ENCODE data around the gene TBP. TPM values are rescaled to one million over a fixed set of nuclear protein-coding genes. Genes with fewer than 3 reads are reported as not detected.
"Not testable (repeated sequence)": the region's sequence is repeated elsewhere in the genome, so short reads cannot be mapped to it uniquely, and the experiment has no call there.

The TBP gene
- total and polyA plus RNA-seq, 12 donors, result 6.3 to 10.3 (median 7.6) TPM

DNA sequence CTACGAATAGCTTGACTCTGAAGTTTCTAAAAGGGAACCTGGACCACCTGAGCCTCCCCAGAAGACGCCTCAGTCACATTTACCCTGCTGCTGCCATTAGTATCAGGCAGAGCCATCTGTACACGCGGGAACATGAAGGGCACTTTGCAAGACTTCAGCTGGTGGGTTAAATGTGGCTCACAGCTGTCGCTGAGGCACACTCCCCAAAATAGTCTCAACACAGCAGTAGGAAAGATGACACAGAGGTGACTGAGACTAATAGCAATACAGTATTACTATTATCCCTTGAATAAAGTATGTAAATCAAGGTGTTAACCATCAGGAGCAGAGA is 30.0 kb upstream of the TBP start:
- 50 to 51% methylated on average over 5 of the region's 5 CpGs for WGBS, 2 donors
- peak; percentile 80 to 94 (median 92) for ATAC-seq
- intact Hi-C loops (cut with DNase I), result loop anchor here in 9 of 10 donors (5.0 to 10.0 kb wide), 7 partner anchors 209 to 729 kb away; partner anchors contain the start of genes FAM120B (in 2 of the 9) and DLL1 (in 1 of the 9)
- Histone ChIP-seq H3K27me3 (no peaks in the 10 kb centered on the region), H3K36me3 (no peaks in the 10 kb centered on the region), H3K9me3 (peaks cover 0 to 8% (median 0%) of the 10 kb centered on the region in 11 donors), H3K4me3 (no peak overlapping the region), H3K27ac (peak overlapping the region; percentile 42 to 84 (median 76)), H3K4me1 (peaks cover 5 to 34% (median 25%) of the 10 kb centered on the region in 9 donors)
- DNase-seq, result peak in 1 of 2 donors; percentile 55
- TF ChIP-seq, protein P1, sequence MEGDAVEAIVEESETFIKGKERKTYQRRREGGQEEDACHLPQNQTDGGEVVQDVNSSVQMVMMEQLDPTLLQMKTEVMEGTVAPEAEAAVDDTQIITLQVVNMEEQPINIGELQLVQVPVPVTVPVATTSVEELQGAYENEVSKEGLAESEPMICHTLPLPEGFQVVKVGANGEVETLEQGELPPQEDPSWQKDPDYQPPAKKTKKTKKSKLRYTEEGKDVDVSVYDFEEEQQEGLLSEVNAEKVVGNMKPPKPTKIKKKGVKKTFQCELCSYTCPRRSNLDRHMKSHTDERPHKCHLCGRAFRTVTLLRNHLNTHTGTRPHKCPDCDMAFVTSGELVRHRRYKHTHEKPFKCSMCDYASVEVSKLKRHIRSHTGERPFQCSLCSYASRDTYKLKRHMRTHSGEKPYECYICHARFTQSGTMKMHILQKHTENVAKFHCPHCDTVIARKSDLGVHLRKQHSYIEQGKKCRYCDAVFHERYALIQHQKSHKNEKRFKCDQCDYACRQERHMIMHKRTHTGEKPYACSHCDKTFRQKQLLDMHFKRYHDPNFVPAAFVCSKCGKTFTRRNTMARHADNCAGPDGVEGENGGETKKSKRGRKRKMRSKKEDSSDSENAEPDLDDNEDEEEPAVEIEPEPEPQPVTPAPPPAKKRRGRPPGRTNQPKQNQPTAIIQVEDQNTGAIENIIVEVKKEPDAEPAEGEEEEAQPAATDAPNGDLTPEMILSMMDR (IDR thresholded peaks at IDR 0.05), result no peak

DNA sequence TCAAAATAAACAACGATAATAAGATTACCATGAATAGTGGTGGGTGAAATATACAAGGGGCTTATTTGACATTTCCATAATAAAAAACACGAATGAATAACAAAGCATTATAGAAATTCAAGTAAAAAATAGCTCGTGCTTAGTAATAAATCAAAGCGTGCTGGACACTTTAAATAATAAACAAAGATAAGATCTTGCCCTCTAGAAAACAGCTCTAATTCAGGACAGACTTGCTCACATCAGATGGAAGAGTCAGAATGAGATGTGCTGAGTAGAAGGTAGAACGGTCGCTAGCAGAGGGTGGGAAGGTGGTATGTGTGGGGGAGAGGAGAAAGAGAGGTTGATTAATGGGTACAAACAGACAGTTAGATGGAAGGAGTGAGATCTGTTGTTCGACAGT is 28.4 kb upstream of the TBP start:
- ATAC-seq, result no peak
- H3K36me3 ChIP-seq, result no peaks in the 10 kb centered on the region
- H3K4me3 ChIP-seq, result no peak overlapping the region
- no peaks in the 10 kb centered on the region for H3K27me3 ChIP-seq
- H3K27ac ChIP-seq, result no peak overlapping the region
- intact Hi-C loops (cut with DNase I), result loop anchor here in 9 of 10 donors (5.0 to 10.0 kb wide), 9 partner anchors 211 to 733 kb away; partner anchors contain the start of genes FAM120B (in 2 of the 9) and DLL1 (in 1 of the 9)
- H3K4me1 ChIP-seq, result peaks cover 5 to 39% (median 27%) of the 10 kb centered on the region in 9 donors
- H3K9me3 ChIP-seq, result peaks cover 0 to under 1% (median 0%) of the 10 kb centered on the region in 11 donors
- 87 to 89% methylated on average over 7 of the region's 7 CpGs for WGBS, 2 donors
- TF ChIP-seq, protein P1 (IDR thresholded peaks at IDR 0.05), result no peak
- no peak for DNase-seq

DNA sequence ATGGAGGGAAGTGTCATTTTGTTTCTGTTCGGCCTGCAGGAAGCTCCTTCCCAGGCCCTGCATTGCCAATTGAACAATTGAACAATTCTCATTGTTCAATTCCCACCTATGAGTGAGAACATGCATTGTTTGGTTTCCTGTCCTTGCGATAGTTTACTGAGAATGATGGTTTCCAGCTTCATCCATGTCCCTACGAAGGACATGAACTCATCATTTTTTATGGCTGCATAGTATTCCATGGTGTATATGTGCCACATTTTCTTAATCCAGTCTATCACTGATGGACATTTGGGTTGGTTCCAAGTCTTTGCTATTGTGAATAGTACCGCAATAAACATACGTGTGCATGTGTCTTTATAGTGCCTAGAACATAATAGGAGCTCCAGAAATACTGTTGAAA is 26.2 kb upstream of the TBP start:
- 81 to 84% methylated on average over 5 of the region's 5 CpGs for WGBS, 2 donors
- Histone ChIP-seq H3K36me3 (peaks cover 0 to 20% (median 4%) of the 10 kb centered on the region in 9 donors), H3K4me1 (peaks cover under 1 to 26% (median 16%) of the 10 kb centered on the region in 9 donors)
- not testable (repeated sequence) for H3K9me3 ChIP-seq, DNase-seq, H3K4me3 ChIP-seq, H3K27me3 ChIP-seq, H3K27ac ChIP-seq, ATAC-seq
- intact Hi-C loops (cut with DNase I), result loop anchor here in 9 of 10 donors (2.0 to 10.0 kb wide), 10 partner anchors 213 to 736 kb away; partner anchors contain the start of genes FAM120B (in 2 of the 9) and DLL1 (in 1 of the 9)

DNA sequence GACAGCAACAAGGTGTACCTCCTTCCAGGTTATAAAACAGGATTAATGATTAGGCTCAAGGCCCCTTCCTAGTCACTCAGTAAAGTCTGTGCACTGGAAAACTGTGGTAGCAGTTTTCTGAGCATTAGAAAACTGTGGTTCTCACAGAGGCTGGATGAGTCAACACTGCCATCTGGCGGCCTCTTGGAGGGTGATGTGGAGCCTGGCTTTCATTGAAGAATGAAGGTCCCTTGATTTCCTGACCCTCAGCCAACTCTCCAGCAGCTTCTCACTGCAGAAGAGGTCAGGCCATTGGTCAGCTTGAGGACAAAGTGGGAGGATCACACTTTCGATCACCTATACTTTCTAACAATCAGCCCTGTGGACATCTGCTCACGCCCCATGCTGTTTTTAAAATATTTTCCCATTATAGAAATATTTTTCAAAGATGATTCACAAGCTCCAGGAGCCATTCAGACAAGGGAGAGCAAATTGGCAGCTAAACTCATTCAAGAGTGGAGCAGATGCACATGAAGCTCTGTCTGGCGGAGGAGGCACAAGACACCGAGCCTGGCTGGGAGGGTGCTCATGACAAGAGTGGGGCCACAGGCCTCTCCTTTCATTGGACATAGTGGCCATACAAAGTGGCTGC is 24.2 kb upstream of the TBP start:
- Histone ChIP-seq H3K27ac (no peak overlapping the region), H3K4me3 (no peak overlapping the region), H3K9me3 (no peaks in the 10 kb centered on the region), H3K27me3 (no peaks in the 10 kb centered on the region), H3K4me1 (peaks cover 0 to 11% (median 0%) of the 10 kb centered on the region in 9 donors), H3K36me3 (peaks cover 0 to 39% (median 20%) of the 10 kb centered on the region in 9 donors)
- TF ChIP-seq, protein P1 (IDR thresholded peaks at IDR 0.05), result peak; percentile 82 to 93 (median 90)
- WGBS, 2 donors, result 40 to 48% methylated on average over 5 of the region's 5 CpGs
- intact Hi-C loops (cut with DNase I), result loop anchor here in 9 of 10 donors (1.0 to 10.0 kb wide), 13 partner anchors 215 to 743 kb away; partner anchors contain the start of genes FAM120B (in 2 of the 9) and DLL1 (in 1 of the 9)
- peak; percentile 75 to 78 for DNase-seq
- ATAC-seq, result peak; percentile 75 to 90 (median 84)

Data from heart right ventricle (tissue), 16 donors.